HCT116 (cell line): ENCODE measurements around the gene HNF1B. TPM values are rescaled to one million over a fixed set of nuclear protein-coding genes. Genes with fewer than 3 reads are reported as not detected.

Experiments
- ATAC-seq: fragments of 200-7000 bp; cut with Tn5 transposase; 2 replicates; pipeline ENCODE4 v1.9.1; 2020; ENCODE audit warnings: mild to moderate bottlenecking, moderate library complexity
- BruUV-seq: library from RNA; stranded (reverse); fragments of 400-500 nt; replicated peaks from 2 replicates; lab custom pipeline; 2021; lab: Mats Ljungman, UMichigan
- CTCF ChIA-PET: fragments of 300-600 bp; sonication (Branson Sonifier 250); formaldehyde crosslinking; loops from one replicate; lab custom pipeline; 2021; ENCODE audit warnings: antibody characterized with exemption; lab: Charles Lee
- POLR2A ChIA-PET: fragments of 300-600, 350-600 bp; sonication (Branson Sonifier 250); formaldehyde crosslinking; loops from one replicate; lab custom pipeline; 2021; ENCODE audit warnings: antibody characterized with exemption; lab: Charles Lee
- RAD21 ChIA-PET, 2 experiments: fragments of 300-600 bp; sonication (Branson Sonifier 250); formaldehyde crosslinking; loops; one replicate each; lab custom pipeline; 2023; ENCODE audit warnings: low total read pairs in 2 of 2; ENCODE audit not compliant: uncharacterized antibody in 2 of 2, unreplicated experiment in 2 of 2, low non-redundant PET in 1 of 2; lab: Charles Lee
- DNase-seq: peaks from one replicate; pipeline ENCODE4 v3.0.0-alpha.2; 2010; ENCODE audit warnings: low read depth, low spot score
- H2AFZ ChIP-seq: fragments of 200-600 bp; shearing (Covaris generic), sonication (generic); 2 replicates; pipeline ENCODE4 v1.6.1; 2017; ENCODE audit warnings: low read depth, mixed run types, mixed read lengths, antibody characterized with exemption, low read length; ENCODE audit not compliant: poor library complexity, severe bottlenecking
- H3K27ac ChIP-seq: 2 replicates; pipeline ENCODE4 v1.5.1; 2012; ENCODE audit warnings: low read depth, low read length
- H3K27me3 ChIP-seq: fragments of 200-600 bp; sonication (generic); 2 replicates; pipeline ENCODE4 v1.6.1; 2016; ENCODE audit warnings: mixed run types, low read length, mixed read lengths; ENCODE audit not compliant: insufficient read depth
- H3K36me3 ChIP-seq, 2 experiments: fragments of 200-500 bp in 1 of 2; fragments of 200-600 bp in 1 of 2; sonication (Bioruptor generic) in 1 of 2; sonication (generic) in 1 of 2; 2 replicates each; pipeline versions ENCODE4 v1.5.1 to v1.6.1; 2014 to 2016; ENCODE audit warnings: low read length in 2 of 2, inconsistent platforms in 1 of 2, mixed read lengths in 1 of 2, mixed run types in 1 of 2; ENCODE audit not compliant: insufficient read depth in 2 of 2, control insufficient read depth in 1 of 2
- H3K4me1 ChIP-seq, 2 experiments: fragments of 200-600 bp in 1 of 2; sonication (generic) in 1 of 2; 2 replicates each; pipeline versions ENCODE4 v1.5.1 to v1.6.1; 2012 to 2017; ENCODE audit warnings: low read length in 2 of 2, inconsistent platforms in 1 of 2, mild to moderate bottlenecking in 1 of 2, mixed read lengths in 1 of 2, mixed run types in 1 of 2, moderate library complexity in 1 of 2; ENCODE audit not compliant: insufficient read depth in 2 of 2, control insufficient read depth in 1 of 2
- H3K4me2 ChIP-seq: fragments of 200-600 bp; sonication (generic); 2 replicates; pipeline ENCODE4 v1.6.1; 2017; ENCODE audit warnings: mixed run types, low read length, mixed read lengths
- H3K4me3 ChIP-seq, 2 experiments: fragments of 200-600 bp in 1 of 2; sonication (generic) in 1 of 2; replicated peaks in 1 of 2; 2 replicates each; pipeline ENCODE4 v1.5.1; 2011 to 2016; ENCODE audit warnings: low read length in 2 of 2, control low read depth in 1 of 2, low read depth in 1 of 2, mild to moderate bottlenecking in 1 of 2, mixed read lengths in 1 of 2, mixed run types in 1 of 2
- H3K79me2 ChIP-seq: fragments of 200-600 bp; sonication (generic); 2 replicates; pipeline ENCODE4 v1.6.1; 2017; ENCODE audit warnings: mild to moderate bottlenecking, mixed run types, low read length, moderate library complexity, mixed read lengths; ENCODE audit not compliant: insufficient read depth
- H3K9ac ChIP-seq: fragments of 200-600 bp; sonication (generic); 2 replicates; pipeline ENCODE4 v1.6.1; 2016; ENCODE audit warnings: low read length, mixed read lengths
- H3K9me2 ChIP-seq: fragments of 200-600 bp; sonication (generic), shearing (Covaris generic); 2 replicates; pipeline ENCODE4 v1.6.1; 2017; ENCODE audit warnings: mixed run types, mild to moderate bottlenecking, moderate library complexity; ENCODE audit not compliant: insufficient read depth
- H3K9me3 ChIP-seq, 2 experiments: fragments of 200-500 bp in 1 of 2; fragments of 200-600 bp in 1 of 2; sonication (Bioruptor generic) in 1 of 2; sonication (generic) in 1 of 2; 2 replicates each; pipeline ENCODE4 v1.6.1; 2014 to 2017; ENCODE audit warnings: low read length in 2 of 2, mixed read lengths in 2 of 2, inconsistent platforms in 1 of 2, low read depth in 1 of 2, mild to moderate bottlenecking in 1 of 2, mixed run types in 1 of 2, moderate library complexity in 1 of 2; ENCODE audit not compliant: control insufficient read depth in 1 of 2, insufficient read depth in 1 of 2
- H4K20me1 ChIP-seq: fragments of 200-600 bp; sonication (generic), shearing (Covaris generic); 2 replicates; pipeline ENCODE4 v1.6.1; 2017; ENCODE audit warnings: mixed run types, mild to moderate bottlenecking, moderate library complexity; ENCODE audit not compliant: insufficient read depth
- CBX3 ChIP-seq: IDR thresholded peaks from 2 replicates; pipeline ENCODE4 v1.6.1; 2012; ENCODE audit warnings: low read depth
- CEBPB ChIP-seq: IDR thresholded peaks from 2 replicates; pipeline ENCODE4 v1.6.1; 2012; ENCODE audit warnings: low read depth
- ELF1 ChIP-seq: IDR thresholded peaks from 2 replicates; pipeline ENCODE4 v1.6.1; 2012; ENCODE audit warnings: low read depth, borderline replicate concordance
- EZH2 ChIP-seq: fragments of 200-600 bp; sonication (generic); IDR thresholded peaks from 2 replicates; pipeline ENCODE4 v1.6.1; 2017; ENCODE audit warnings: antibody characterized with exemption, mixed run types
- JUND ChIP-seq: IDR thresholded peaks from 2 replicates; pipeline ENCODE4 v1.6.1; 2012
- POLR2A ChIP-seq: IDR thresholded peaks from 2 replicates; pipeline ENCODE4 v1.7.0; 2011; ENCODE audit warnings: borderline replicate concordance; ENCODE audit not compliant: insufficient read depth, insufficient read length; ENCODE audit errors: extremely low read depth
- POLR2AphosphoS5 ChIP-seq: IDR thresholded peaks from 2 replicates; pipeline ENCODE4 v1.6.1; 2011; ENCODE audit warnings: mild to moderate bottlenecking, low read depth, low read length, moderate library complexity
- RAD21 ChIP-seq: IDR thresholded peaks from 2 replicates; pipeline ENCODE4 v1.6.1; 2012; ENCODE audit warnings: low read depth, mild to moderate bottlenecking
- SIN3A ChIP-seq: IDR thresholded peaks from 2 replicates; pipeline ENCODE4 v1.6.1; 2012; ENCODE audit warnings: low read depth
- SP1 ChIP-seq: IDR thresholded peaks from 2 replicates; pipeline ENCODE4 v1.6.1; 2012; ENCODE audit warnings: low read depth
- SRF ChIP-seq: IDR thresholded peaks from 2 replicates; pipeline ENCODE4 v1.6.1; 2012; ENCODE audit warnings: low read depth
- TCF7L2 ChIP-seq: IDR thresholded peaks from 2 replicates; pipeline ENCODE4 v1.7.0; 2011; ENCODE audit warnings: borderline replicate concordance, inconsistent platforms; ENCODE audit not compliant: insufficient read depth, insufficient read length; ENCODE audit errors: extremely low read depth
- ZNF274 ChIP-seq: fragments of 200-500 bp; sonication (Bioruptor generic); IDR thresholded peaks from 2 replicates; pipeline ENCODE4 v1.6.1; 2014; ENCODE audit warnings: mild to moderate bottlenecking, low read depth, low read length, inconsistent platforms
- intact Hi-C: fragments of 100-400 bp; cut with micrococcal nuclease; formaldehyde crosslinking; loops from 2 replicates; pipeline ENCODE4 v1.10.0; 2022
- total RNA-seq: library from RNA; stranded (reverse); gene quantifications from one replicate; pipeline ENCODE4 v1.2.1, GENCODE V29; 2021; ENCODE audit not compliant: unreplicated experiment
- TF ChIP-seq, protein P1 (sequence below): IDR thresholded peaks from 2 replicates; pipeline ENCODE4 v1.6.1; 2012; ENCODE audit warnings: low read depth
- TF ChIP-seq, protein P2 (sequence below): IDR thresholded peaks from 2 replicates; pipeline ENCODE4 v1.6.1; 2012

HNF1B gene
- total RNA-seq, 1 experiment from 2014 or later: 3.6 TPM

DNA sequence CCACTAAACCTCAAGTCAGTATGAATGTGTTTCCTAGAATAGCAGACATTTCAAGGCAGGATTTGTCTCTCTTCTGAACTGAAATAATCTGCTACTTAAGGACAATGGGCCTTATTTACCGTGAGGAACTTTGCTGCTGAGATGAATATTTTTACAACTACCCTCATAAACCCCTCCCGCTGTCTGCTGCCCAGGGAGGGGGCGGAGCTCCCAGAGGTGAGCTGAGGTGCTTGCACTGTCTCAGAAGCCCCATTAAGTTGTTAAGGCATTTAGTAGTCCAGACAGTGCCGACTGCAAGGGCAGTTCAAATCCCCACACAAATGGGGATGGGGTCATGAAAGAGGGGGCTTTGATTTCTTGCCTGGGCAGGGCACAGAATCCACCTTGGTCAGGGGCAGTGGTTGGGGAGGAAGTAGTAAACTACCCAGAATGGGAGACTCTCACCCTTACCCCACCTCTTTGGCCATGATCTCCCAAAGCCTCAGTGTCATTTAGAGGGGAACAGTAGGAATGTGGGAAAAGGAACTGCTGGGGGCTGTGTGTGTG, 19.2 kb downstream of the HNF1B start:
- ATAC-seq (no peak), DNase-seq (no peak)
- Histone ChIP-seq H3K27ac (no peak overlapping the region), H3K9me3 (no peaks in the 10 kb centered on the region), H3K4me2 (no peak overlapping the region), H3K4me3 (no peak overlapping the region), H2AFZ (no peak overlapping the region), H3K27me3 (no peaks in the 10 kb centered on the region), H3K36me3 (no peaks in the 10 kb centered on the region), H3K79me2 (no peaks in the 10 kb centered on the region), H3K4me1 (no peaks in the 10 kb centered on the region), H3K9ac (no peak overlapping the region), H4K20me1 (no peaks in the 10 kb centered on the region), H3K9me2 (no peaks in the 10 kb centered on the region)
- POLR2A ChIA-PET: no interaction called here
- BruUV-seq: no TSS peak
- RAD21 ChIA-PET: no interaction called here
- CTCF ChIA-PET: interaction anchor here (1.8 kb wide), 1 partner anchor 45 kb away, joined by 4 read pairs; no protein-coding TSS in a partner anchor
- TF ChIP-seq TCF7L2 (no peak), SP1 (no peak), CBX3 (no peak), JUND (no peak), SIN3A (no peak), SRF (no peak), POLR2AphosphoS5 (no peak), CEBPB (no peak), ELF1 (no peak), RAD21 (no peak), POLR2A (no peak), ZNF274 (no peak), EZH2 (no peak)
- TF ChIP-seq, protein P1, sequence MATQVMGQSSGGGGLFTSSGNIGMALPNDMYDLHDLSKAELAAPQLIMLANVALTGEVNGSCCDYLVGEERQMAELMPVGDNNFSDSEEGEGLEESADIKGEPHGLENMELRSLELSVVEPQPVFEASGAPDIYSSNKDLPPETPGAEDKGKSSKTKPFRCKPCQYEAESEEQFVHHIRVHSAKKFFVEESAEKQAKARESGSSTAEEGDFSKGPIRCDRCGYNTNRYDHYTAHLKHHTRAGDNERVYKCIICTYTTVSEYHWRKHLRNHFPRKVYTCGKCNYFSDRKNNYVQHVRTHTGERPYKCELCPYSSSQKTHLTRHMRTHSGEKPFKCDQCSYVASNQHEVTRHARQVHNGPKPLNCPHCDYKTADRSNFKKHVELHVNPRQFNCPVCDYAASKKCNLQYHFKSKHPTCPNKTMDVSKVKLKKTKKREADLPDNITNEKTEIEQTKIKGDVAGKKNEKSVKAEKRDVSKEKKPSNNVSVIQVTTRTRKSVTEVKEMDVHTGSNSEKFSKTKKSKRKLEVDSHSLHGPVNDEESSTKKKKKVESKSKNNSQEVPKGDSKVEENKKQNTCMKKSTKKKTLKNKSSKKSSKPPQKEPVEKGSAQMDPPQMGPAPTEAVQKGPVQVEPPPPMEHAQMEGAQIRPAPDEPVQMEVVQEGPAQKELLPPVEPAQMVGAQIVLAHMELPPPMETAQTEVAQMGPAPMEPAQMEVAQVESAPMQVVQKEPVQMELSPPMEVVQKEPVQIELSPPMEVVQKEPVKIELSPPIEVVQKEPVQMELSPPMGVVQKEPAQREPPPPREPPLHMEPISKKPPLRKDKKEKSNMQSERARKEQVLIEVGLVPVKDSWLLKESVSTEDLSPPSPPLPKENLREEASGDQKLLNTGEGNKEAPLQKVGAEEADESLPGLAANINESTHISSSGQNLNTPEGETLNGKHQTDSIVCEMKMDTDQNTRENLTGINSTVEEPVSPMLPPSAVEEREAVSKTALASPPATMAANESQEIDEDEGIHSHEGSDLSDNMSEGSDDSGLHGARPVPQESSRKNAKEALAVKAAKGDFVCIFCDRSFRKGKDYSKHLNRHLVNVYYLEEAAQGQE: no peak
- TF ChIP-seq, protein P2, sequence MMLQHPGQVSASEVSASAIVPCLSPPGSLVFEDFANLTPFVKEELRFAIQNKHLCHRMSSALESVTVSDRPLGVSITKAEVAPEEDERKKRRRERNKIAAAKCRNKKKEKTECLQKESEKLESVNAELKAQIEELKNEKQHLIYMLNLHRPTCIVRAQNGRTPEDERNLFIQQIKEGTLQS: no peak
- intact Hi-C loops: no loop called here
